ENCODE data around the gene ZNF436. TPM values are rescaled to one million over a fixed set of nuclear protein-coding genes. Genes with fewer than 3 reads are reported as not detected.

The ZNF436 gene
- total and polyA plus RNA-seq, 11 donors: 3.1 to 29.8 (median 12.1) TPM

DNA sequence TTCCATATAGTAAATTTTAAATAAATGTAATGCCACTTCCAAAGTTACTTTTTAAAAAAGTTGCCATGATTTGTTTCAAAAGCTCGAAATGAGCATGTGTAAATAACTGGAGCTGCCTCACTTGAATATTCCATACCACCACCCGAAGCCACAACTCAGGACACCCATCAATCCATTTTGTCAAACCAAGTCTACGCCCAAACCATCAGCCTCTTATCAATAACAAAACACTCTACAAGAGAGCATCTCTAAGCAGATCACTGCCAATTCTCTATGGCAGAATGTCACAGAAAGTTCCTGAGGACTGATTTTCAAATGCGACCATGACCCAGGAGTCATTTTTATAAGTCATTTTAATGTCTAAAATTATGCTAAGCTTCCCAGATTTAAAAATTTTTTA is 30.0 kb downstream of the ZNF436 start:
- Histone ChIP-seq H3K4me1 (peaks cover 0 to 59% (median 51%) of the 10 kb centered on the region in 12 donors), H3K36me3 (peaks cover 0 to 37% (median 34%) of the 10 kb centered on the region in 9 donors), H3K4me3 (no peak overlapping the region), H3K27ac (no peak overlapping the region), H3K27me3 (no peaks in the 10 kb centered on the region), H3K9me3 (no peaks in the 10 kb centered on the region)
- no peak for DNase-seq
- TF ChIP-seq POLR2A (IDR thresholded peaks at IDR 0.05): no peak
- TF ChIP-seq, protein P1, sequence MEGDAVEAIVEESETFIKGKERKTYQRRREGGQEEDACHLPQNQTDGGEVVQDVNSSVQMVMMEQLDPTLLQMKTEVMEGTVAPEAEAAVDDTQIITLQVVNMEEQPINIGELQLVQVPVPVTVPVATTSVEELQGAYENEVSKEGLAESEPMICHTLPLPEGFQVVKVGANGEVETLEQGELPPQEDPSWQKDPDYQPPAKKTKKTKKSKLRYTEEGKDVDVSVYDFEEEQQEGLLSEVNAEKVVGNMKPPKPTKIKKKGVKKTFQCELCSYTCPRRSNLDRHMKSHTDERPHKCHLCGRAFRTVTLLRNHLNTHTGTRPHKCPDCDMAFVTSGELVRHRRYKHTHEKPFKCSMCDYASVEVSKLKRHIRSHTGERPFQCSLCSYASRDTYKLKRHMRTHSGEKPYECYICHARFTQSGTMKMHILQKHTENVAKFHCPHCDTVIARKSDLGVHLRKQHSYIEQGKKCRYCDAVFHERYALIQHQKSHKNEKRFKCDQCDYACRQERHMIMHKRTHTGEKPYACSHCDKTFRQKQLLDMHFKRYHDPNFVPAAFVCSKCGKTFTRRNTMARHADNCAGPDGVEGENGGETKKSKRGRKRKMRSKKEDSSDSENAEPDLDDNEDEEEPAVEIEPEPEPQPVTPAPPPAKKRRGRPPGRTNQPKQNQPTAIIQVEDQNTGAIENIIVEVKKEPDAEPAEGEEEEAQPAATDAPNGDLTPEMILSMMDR (IDR thresholded peaks at IDR 0.05): no peak
- WGBS, 4 donors: 64 to 78% (median 72%) methylated on average over 4 of the region's 4 CpGs
- intact Hi-C loops (cut with DNase I): loop anchor here in 4 of 10 donors (5.0 to 10.0 kb wide), 6 partner anchors 63 to 195 kb away; partner anchors contain the start of genes ASAP3 (in 2 of the 4), E2F2 (in 1 of the 4) and TCEA3 (in 1 of the 4)
- no peak for ATAC-seq

DNA sequence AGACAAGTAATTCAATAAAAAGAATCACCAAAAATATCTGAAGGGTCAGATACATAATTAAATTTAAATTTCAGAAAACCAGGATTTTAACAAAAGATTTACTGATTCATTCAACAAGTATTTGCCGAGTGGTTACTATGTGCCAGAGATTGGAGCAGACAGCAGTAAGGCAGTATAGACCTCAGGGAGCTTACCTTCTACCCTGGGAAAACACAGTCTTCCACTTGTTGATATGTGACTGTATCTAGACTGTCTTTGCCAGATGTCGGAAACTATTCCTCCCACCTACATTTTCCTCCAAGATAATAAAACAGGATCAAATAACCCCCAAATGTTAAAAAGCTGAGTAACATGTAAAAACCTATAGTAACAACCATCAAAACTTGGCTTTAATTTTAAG is 31.8 kb downstream of the ZNF436 start:
- H3K9me3 ChIP-seq: no peaks in the 10 kb centered on the region
- DNase-seq (no peak), ATAC-seq (no peak)
- TF ChIP-seq, protein P1 (IDR thresholded peaks at IDR 0.05): no peak
- TF ChIP-seq POLR2A (IDR thresholded peaks at IDR 0.05): no peak
- H3K27me3 ChIP-seq: no peaks in the 10 kb centered on the region
- intact Hi-C loops (cut with DNase I): no loop called here
- peaks cover 0 to 56% (median 50%) of the 10 kb centered on the region in 12 donors for H3K4me1 ChIP-seq
- no peak overlapping the region for H3K4me3 ChIP-seq
- WGBS, 4 donors: 70 to 80% (median 73%) methylated on average over 2 of the region's 2 CpGs
- no peak overlapping the region for H3K27ac ChIP-seq
- H3K36me3 ChIP-seq: peaks cover 0 to 55% (median 52%) of the 10 kb centered on the region in 9 donors

DNA sequence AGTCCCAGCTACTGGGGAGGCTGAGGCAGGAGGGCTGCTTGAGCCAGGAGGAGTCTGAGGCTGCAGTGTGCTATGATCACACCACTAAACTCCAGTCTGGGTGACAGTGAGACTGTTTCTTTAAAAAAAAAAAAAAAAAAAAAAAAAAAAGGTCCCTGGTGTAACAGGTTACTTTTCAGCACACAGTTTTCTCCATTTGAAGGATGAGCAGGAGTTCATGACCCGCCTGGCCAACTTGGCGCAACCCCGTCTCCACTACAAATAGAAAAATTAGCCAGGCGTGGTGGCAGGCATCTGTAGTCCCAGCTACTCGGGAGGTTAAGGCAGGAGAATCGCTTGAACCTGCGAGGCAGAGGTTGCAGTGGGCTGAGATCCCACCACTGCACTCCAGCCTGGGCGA is 37.9 kb downstream of the ZNF436 start:
- Histone ChIP-seq H3K4me1 (no peaks in the 10 kb centered on the region), H3K9me3 (no peaks in the 10 kb centered on the region), H3K36me3 (peaks cover 0 to 99% (median 98%) of the 10 kb centered on the region in 9 donors), H3K27me3 (no peaks in the 10 kb centered on the region), H3K27ac (no peak overlapping the region), H3K4me3 (no peak overlapping the region)
- ATAC-seq: no peak
- no peak for TF ChIP-seq POLR2A (IDR thresholded peaks at IDR 0.05)
- TF ChIP-seq, protein P1 (IDR thresholded peaks at IDR 0.05): no peak
- 92 to 96% (median 93%) methylated on average over 8 of the region's 8 CpGs for WGBS, 4 donors
- intact Hi-C loops (cut with DNase I): no loop called here
- DNase-seq: no peak

DNA sequence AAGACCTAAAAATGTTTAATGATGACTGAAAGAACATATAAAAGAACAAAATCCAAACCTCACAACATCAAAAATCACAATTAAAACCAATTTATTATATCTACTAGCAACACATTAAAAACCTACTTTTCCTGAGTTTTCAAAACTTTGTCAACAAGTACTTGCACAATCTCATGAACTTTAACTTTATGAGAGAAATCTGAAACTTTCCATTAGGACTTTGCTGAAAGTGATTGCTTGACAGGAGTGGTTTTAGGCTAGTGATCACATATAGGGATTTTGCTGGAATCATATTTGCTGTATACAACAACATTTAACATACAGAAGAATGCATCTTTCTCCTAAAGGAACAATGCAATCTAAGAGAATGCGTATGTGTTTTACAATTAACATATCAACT is 38.8 kb downstream of the ZNF436 start:
- Histone ChIP-seq H3K27me3 (no peaks in the 10 kb centered on the region), H3K36me3 (peaks cover 0 to 100% (median 98%) of the 10 kb centered on the region in 9 donors), H3K4me3 (no peak overlapping the region), H3K4me1 (no peaks in the 10 kb centered on the region), H3K27ac (no peak overlapping the region), H3K9me3 (no peaks in the 10 kb centered on the region)
- WGBS, 4 donors: 93 to 100% (median 98%) methylated on average over 1 of the region's 1 CpG
- ATAC-seq: no peak
- TF ChIP-seq, protein P1 (IDR thresholded peaks at IDR 0.05): no peak
- TF ChIP-seq POLR2A (IDR thresholded peaks at IDR 0.05): no peak
- intact Hi-C loops (cut with DNase I): no loop called here
- no peak for DNase-seq
